ENCODE data around the gene PYGO2. TPM values are rescaled to one million over a fixed set of nuclear protein-coding genes. Genes with fewer than 3 reads are reported as not detected.
A peak's percentile ranks its signal among the peaks of the same experiment; 100 is the strongest.

Gene PYGO2
- polyA plus RNA-seq, 1 donor (not counting 4 experiments of a cell fraction or from before 2014, with no cell fraction given) = 15.1 TPM

DNA sequence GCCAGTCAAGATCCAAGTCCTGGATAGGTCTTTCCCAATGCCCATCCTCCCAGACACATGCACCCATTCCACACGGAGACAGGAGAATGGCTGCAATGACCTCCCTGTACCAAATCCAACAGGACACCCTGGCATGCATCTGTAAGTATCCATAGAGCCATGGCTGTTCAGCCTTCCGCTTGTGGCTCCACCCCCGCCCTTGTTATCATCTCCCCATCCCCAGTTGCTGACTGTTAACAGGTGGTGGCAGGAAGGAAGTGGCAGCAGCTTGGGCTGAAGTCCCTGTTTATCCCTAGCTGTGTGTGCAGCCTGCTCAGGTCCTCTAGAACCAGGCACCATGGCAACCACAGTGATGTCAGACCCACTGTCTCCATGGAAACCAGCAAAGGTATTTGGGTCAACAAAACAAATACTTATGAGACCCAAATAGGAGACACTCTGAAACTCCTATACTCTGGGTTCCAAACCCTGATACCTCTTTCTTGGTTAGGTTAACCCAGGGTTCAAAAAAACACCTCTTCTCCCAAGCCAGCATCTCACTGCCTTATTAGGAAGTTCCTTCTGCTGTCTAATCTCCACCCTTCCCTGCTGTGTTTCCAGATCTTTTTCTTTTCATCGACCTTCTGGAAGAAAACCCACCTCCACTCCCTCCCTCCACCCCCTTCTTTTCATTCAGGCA is 6.4 kb downstream of the PYGO2 start:
- H3K4me1 ChIP-seq (ENCODE audit: control insufficient read depth, extremely low read depth, insufficient read depth, low read length) = peaks cover 22% of the 10 kb centered on the region
- no peak overlapping the region for H3K27ac ChIP-seq (ENCODE audit: control insufficient read depth, insufficient read depth, low read length)
- H3K9ac ChIP-seq (ENCODE audit: control insufficient read depth, extremely low read depth, insufficient read depth, low read length) = peak overlapping the region; percentile 56
- no peak for TF ChIP-seq EZH2 (IDR thresholded peaks at IDR 0.05; ENCODE audit: low read length)
- TF ChIP-seq, protein P1, sequence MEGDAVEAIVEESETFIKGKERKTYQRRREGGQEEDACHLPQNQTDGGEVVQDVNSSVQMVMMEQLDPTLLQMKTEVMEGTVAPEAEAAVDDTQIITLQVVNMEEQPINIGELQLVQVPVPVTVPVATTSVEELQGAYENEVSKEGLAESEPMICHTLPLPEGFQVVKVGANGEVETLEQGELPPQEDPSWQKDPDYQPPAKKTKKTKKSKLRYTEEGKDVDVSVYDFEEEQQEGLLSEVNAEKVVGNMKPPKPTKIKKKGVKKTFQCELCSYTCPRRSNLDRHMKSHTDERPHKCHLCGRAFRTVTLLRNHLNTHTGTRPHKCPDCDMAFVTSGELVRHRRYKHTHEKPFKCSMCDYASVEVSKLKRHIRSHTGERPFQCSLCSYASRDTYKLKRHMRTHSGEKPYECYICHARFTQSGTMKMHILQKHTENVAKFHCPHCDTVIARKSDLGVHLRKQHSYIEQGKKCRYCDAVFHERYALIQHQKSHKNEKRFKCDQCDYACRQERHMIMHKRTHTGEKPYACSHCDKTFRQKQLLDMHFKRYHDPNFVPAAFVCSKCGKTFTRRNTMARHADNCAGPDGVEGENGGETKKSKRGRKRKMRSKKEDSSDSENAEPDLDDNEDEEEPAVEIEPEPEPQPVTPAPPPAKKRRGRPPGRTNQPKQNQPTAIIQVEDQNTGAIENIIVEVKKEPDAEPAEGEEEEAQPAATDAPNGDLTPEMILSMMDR (optimal IDR thresholded peaks at IDR 0.05 in 1 of 3, IDR thresholded peaks at IDR 0.05 in 1 of 3, conservative IDR thresholded peaks at IDR 0.05 in 1 of 3; ENCODE audit: extremely low read depth in 1 of 3, insufficient read depth in 2 of 3, low read length in 3 of 3) = no peak
- H3K27me3 ChIP-seq (ENCODE audit: control insufficient read depth, extremely low read depth, insufficient read depth, low read length) = no peaks in the 10 kb centered on the region
- no peak for DNase-seq (ENCODE audit: low read depth, low spot score)
- H3K36me3 ChIP-seq (ENCODE audit: control insufficient read depth in 2 of 2, extremely low read depth in 1 of 2, insufficient read depth in 2 of 2, low read length in 2 of 2) = peaks cover 9 to 13% of the 10 kb centered on the region in 2 experiments
- no peak for FAIRE-seq
- peak overlapping the region; percentile 49 to 71 (median 58) for H3K4me3 ChIP-seq (ENCODE audit: control insufficient read depth in 2 of 3, extremely low read depth in 1 of 3, insufficient read depth in 2 of 3, low read depth in 1 of 3, low read length in 3 of 3)
- peaks cover 8% of the 10 kb centered on the region for H3K79me2 ChIP-seq (ENCODE audit: control insufficient read depth, insufficient read depth, low read length)
- H4K20me1 ChIP-seq (ENCODE audit: control insufficient read depth, extremely low read depth, insufficient read depth, low read length) = no peaks in the 10 kb centered on the region
- H2AFZ ChIP-seq (ENCODE audit: control insufficient read depth, low read length) = no peak overlapping the region
- dilution Hi-C loops (cut with MboI; ENCODE audit: extremely low pct_ligation_motif_present, low sequenced_read_pairs) = no loop called here
- H3K9me3 ChIP-seq (ENCODE audit: control insufficient read depth, low read depth, low read length) = no peaks in the 10 kb centered on the region
- no peaks in the 10 kb centered on the region for H3K9me1 ChIP-seq (ENCODE audit: control insufficient read depth, extremely low read depth, insufficient read depth, low read length)
- H3K4me2 ChIP-seq (ENCODE audit: control insufficient read depth, extremely low read depth, insufficient read depth, low read depth, low read length) = peak overlapping the region; percentile 73

DNA sequence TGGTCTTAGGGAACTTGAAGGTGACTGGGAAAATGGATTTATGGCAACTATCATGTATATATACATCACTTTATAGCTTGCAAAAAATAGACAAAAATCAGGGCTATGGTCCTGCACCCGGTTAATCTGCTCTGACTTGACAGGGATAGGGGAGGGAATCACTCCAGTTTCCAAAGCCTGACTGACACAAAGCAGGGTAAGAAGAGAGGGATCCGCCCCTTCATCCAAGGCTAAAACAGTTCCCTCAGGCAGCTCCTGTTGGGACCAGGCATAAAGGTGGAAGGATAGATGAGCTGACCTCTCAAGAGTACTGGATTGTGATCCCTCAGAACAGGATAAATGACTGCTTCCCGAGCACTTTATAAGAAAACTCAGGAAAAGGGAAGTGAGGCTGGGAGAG is 7.0 kb downstream of the PYGO2 start:
- Histone ChIP-seq H3K79me2 (ENCODE audit: control insufficient read depth, insufficient read depth, low read length) (peaks cover 4% of the 10 kb centered on the region), H3K36me3 (ENCODE audit: control insufficient read depth in 2 of 2, extremely low read depth in 1 of 2, insufficient read depth in 2 of 2, low read length in 2 of 2) (peaks cover 9 to 13% of the 10 kb centered on the region in 2 experiments), H3K4me2 (ENCODE audit: control insufficient read depth, extremely low read depth, insufficient read depth, low read depth, low read length) (no peak overlapping the region), H3K4me3 (ENCODE audit: control insufficient read depth in 2 of 3, extremely low read depth in 1 of 3, insufficient read depth in 2 of 3, low read depth in 1 of 3, low read length in 3 of 3) (no peak overlapping the region), H3K9ac (ENCODE audit: control insufficient read depth, extremely low read depth, insufficient read depth, low read length) (no peak overlapping the region), H3K4me1 (ENCODE audit: control insufficient read depth, extremely low read depth, insufficient read depth, low read length) (peaks cover 20% of the 10 kb centered on the region), H4K20me1 (ENCODE audit: control insufficient read depth, extremely low read depth, insufficient read depth, low read length) (no peaks in the 10 kb centered on the region), H3K27me3 (ENCODE audit: control insufficient read depth, extremely low read depth, insufficient read depth, low read length) (no peaks in the 10 kb centered on the region), H3K9me3 (ENCODE audit: control insufficient read depth, low read depth, low read length) (no peaks in the 10 kb centered on the region), H2AFZ (ENCODE audit: control insufficient read depth, low read length) (no peak overlapping the region), H3K27ac (ENCODE audit: control insufficient read depth, insufficient read depth, low read length) (no peak overlapping the region), H3K9me1 (ENCODE audit: control insufficient read depth, extremely low read depth, insufficient read depth, low read length) (no peaks in the 10 kb centered on the region)
- dilution Hi-C loops (cut with MboI; ENCODE audit: extremely low pct_ligation_motif_present, low sequenced_read_pairs) = no loop called here
- FAIRE-seq (no peak), DNase-seq (ENCODE audit: low read depth, low spot score) (no peak)
- TF ChIP-seq, protein P1 (optimal IDR thresholded peaks at IDR 0.05 in 1 of 3, IDR thresholded peaks at IDR 0.05 in 1 of 3, conservative IDR thresholded peaks at IDR 0.05 in 1 of 3; ENCODE audit: extremely low read depth in 1 of 3, insufficient read depth in 2 of 3, low read length in 3 of 3) = no peak
- no peak for TF ChIP-seq EZH2 (IDR thresholded peaks at IDR 0.05; ENCODE audit: low read length)
